ENCODE measurements around the gene MICALL2. TPM values are rescaled to one million over a fixed set of nuclear protein-coding genes. Genes with fewer than 3 reads are reported as not detected.

Gene MICALL2
- 8.1 TPM for total RNA-seq

DNA sequence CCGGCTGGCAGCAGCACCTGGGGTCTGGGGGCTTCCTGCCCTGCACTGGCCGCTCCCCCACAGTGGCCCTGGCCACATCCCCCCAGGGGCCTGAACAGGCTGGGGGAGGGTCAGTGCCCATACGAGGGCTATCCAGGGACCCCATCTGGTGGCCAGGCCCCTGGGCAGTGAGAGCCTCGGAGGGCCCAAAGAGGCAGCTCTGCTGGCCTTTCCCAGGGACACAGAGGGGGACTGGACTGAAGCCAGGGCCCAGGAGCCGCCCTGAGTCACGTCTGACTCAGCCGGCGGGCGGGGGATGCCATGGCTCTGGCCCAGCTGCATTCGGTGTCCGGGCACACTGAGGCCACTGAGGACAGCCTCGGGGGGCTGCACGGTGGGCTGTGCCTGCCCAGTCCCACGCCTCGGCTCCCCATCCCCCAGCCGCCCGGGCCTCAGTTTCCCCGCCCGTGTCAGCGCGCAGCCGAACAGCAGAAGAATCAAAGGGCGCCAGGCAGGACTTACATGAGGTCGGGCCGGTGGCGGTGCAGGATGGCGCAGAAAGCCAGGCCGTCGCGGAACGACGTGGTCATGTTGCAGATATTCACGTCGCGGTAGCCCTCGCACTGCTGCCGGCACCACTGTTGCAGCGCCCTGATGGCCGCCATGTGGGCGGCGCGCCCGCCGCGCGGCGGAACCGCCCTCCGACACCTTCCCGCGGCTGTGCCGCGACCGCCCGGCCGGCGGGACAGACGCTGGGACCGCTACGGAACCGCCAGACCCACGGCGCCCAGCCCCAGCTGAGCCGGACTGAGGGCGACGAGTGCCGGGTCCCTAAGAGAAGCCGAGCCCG lies at the start of gene MICALL2:
MICALL2 (minus strand) TSS at position 788 of the 829 bp plus-strand sequence; CDS start at position 644, 144 bp downstream.

DNA sequence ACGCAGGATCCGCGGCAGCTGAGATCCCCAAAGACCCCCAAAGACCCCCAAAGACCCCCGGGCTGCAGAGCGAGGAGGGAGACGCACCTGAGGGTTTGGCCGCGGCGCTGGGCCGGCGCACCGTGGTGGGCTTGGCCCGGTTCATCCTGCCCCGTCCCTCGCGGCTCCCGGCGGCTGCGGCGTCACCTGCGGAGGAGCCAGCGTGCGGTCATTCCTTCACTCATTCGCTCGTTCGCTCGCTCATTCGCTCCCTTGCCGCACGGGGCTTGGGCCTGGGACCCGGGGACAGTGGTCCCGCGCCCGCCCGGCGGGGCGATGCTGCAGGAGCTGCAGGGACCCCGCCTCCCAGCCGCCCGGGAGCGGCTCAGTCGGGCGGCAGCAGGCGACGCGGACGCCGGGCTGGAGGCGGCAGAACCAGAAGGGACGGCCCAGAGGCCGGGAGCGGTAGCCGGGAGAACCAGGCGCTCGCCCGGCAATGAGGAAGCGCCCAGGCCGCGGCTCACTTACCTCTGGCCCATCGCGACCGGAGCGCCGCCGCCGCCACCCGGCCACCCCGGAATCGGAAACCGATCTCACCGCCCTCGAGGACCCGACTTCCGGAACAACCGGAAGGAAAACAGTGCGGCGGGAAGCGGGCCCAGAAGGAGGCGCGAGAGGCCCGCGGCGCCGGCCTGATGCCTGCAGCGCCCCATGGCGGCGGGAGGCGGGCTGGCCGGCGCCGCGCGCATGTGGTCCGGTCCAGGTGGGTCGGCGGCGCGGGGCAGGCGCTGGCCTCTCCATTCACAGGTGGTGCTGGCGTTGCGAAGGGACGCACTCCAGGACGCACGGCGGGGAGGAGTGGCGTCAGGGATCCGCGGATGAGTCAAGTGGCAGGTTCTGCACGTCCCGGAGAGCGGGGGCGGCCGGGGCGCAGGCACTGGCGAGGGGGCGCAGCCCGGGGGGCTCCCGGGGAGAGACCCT lies 44.8 kb upstream of the MICALL2 start, which contains the start of gene INTS1:
INTS1 (minus strand) TSS at position 574 of the 960 bp plus-strand sequence; CDS start at position 145, 429 bp downstream.

Other genes with a start within 250 kb of the MICALL2 start
- gene UNCX, start 226.6 kb downstream of the MICALL2 start, total RNA-seq: 2.3 TPM
- gene INTS1, start 44.9 kb upstream of the MICALL2 start, total RNA-seq: 38.1 TPM
- 9.5 TPM for gene MAFK, start 71.2 kb upstream of the MICALL2 start, total RNA-seq
- under 0.01 TPM for gene TMEM184A, start 96.7 kb upstream of the MICALL2 start, total RNA-seq
- gene PSMG3, start 110.6 kb upstream of the MICALL2 start, total RNA-seq: 25.1 TPM
- 11.3 TPM for gene ELFN1, start 210.8 kb upstream of the MICALL2 start, total RNA-seq